DMS 273 treated with DMSO at 0.1 percent for 48 hours (cell line): ENCODE measurements around the gene ROS1.

ENCODE experiments used
- DNase-seq: peaks from one replicate; lab custom pipeline; 2025; lab: John Stamatoyannopoulos, UW

The ROS1 gene

DNA sequence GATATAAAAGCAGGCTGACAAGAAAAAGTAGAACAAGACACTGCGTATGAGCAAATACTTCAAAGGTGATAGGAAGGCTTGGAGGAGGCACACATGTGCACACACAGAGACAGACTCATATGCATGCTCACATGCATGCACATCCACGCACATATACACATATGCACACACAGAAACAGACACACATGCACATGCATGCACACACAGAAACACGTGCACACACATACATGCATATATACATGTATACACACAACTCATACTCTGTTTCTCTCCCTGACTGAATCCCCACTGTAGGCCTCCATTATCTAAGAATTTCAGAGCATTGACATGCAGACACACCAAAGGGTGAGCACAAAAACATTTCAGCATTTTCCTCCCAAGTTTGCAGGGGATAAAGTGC is 116.7 kb downstream of the ROS1 start:
- DNase-seq = no peak

DNA sequence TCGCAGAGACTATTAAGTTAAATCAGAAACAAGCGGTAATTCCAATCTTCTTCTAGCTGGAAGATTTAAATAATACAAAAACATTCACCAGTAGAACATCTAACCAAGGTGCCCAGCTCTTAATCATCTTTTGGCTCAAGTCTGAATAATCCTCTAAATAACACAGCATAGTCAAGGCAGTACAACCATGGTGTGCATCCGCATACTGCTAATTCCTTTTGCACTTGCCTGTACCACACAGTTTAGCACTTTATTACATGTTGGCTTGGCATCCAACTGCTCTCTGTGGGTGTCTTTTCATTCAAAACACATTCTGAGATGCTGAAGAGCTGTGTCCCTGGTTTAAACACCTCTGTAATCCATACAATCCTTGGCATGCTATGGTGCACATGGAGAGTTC is 118.1 kb downstream of the ROS1 start:
- no peak for DNase-seq

- DNase-seq = no peak
These were observed 119.4 kb downstream of the ROS1 start for GRCh38 chr6:117306227-117306790.

- no peak for DNase-seq
These were observed 121.3 kb downstream of the ROS1 start for GRCh38 chr6:117304446-117304845.

- DNase-seq = no peak
These were observed 122.4 kb downstream of the ROS1 start for GRCh38 chr6:117303323-117303722.

DNA sequence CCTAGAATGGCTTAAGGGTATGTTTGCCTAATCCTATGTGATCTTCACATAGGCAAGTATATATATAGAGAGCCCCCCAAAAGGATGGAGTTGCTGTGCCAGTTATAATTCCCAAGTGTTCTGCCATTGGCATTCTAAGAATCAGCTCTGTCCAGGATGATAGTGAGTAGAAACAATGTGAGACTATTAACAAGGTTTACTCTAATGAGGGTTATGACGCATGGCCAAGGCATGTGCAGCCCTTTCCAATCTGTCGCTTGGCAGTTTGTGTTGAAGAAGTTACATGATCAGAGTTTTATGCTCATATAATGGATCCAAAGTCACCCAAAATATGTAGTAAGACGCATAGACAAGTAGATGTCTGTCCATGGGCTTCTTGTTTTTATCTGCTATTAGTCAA is 126.8 kb downstream of the ROS1 start:
- no peak for DNase-seq

GRCh38 chr6:117290173-117290846 is 135.4 kb downstream of the ROS1 start:
- DNase-seq = no peak

- no peak for DNase-seq
These were observed 137.5 kb downstream of the ROS1 start for GRCh38 chr6:117288083-117288715.

DNA sequence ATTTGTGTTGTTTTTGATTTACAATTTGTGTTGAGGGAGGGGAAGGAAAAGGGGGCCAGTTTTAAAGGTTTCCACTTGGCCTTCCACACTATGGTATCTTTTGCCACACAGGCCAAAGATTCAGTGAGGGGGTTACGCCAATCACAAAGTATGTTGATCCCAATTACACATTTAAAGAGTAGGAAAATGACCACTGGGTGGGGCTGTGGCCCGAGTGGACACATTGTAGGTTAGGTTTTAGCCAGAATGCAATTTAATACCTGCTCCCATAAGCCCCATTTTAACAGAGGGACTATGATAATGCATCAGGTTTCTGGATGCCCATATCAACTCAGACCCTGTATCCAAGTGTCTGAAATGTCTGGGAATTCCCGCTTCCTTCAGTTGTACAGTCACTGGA is 144.8 kb downstream of the ROS1 start:
- DNase-seq = no peak

DNA sequence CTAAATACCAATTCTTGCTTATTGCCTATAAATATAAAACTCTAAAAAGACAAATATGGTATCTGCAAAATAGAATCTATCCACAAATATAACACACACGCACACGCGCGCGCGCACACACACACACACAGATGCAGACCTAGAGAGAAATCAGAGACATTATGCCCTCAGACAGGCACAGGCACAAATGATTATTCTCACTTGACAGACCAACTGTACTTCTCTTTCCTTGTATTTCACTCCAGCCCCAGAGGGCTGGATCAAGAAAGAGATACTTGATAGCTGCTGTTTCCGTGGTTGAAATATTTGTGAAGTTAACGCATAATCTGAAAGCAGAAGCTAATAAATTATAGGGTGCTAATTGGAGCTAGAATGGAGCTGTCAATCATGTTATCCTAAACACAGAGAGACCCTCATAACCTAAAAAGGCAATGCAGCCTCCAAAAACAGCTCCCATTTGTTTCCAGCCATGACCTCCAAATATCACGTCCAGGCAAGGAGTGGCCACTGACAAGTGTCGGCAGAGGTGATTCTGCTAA is 148.9 kb downstream of the ROS1 start:
- no peak for DNase-seq

- no peak for DNase-seq
These were observed 150.0 kb downstream of the ROS1 start for GRCh38 chr6:117275711-117276110.

GRCh38 chr6:117275205-117275604 is 150.5 kb downstream of the ROS1 start:
- no peak for DNase-seq

GRCh38 chr6:117272891-117273290 is 152.9 kb downstream of the ROS1 start:
- DNase-seq = no peak

DNA sequence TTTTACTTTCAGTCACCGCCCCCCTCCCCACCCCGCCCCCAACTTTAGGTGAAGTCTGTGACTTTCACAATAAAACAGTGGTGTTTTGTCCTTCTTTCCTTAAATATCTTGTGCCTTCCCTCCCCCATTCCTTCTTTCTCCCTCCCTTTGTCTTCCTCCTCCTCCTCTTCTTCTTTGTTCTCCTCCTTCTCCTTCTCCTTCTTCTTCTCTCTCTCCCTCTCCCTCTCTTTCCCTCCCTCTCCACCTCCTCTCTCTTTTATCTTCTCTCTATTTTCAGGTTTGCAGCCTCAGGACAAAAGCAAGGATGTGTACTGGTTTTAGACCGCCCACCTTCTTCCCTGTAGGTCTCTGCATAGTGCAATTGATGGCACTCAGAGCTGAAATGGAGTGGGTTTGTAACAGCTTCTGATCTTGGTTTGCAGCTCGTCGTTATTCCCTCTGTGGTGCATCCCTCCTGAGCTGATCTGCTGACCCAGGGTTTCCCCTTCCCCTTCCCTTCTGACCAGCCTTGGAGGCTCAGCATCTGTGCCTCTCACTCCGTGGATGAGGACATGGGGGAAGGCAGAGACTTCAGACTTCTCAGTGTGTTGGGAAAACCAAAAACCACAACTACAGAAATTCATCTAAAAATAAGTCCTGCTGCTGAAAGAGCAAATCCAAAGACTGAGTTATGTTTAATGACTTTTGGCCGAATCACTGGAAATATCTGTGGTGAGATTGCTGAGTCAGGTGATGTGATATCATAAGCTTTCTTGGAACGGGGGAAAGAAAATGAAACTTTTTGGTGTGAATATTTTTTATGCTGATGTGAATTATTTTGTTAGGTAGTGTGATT is 153.5 kb downstream of the ROS1 start:
- DNase-seq = no peak

- DNase-seq = no peak
These were observed 154.8 kb downstream of the ROS1 start for GRCh38 chr6:117270843-117271507.

GRCh38 chr6:117270055-117270842 is 155.5 kb downstream of the ROS1 start:
- DNase-seq = no peak

GRCh38 chr6:117269638-117270054 is 156.1 kb downstream of the ROS1 start:
- DNase-seq = no peak

DNA sequence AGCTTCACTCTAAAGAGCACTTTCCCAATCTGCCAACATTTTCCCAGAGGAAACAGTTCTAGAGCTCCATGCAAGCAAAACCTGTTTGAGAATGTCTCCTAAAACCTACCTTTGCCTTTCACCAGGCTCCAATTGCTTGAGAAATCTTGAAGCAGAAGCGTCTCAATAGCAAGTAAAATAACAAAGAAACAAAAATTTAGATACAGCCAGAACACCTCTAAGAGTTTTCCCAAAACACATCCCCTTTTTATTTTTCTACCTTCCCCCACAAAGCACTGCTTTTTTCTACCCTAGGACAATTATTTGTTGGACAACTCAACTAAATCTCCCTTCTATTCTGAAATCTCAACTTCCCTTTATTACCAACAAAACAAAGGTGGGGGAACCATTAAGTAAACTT is 156.8 kb downstream of the ROS1 start:
- DNase-seq = no peak

DNA sequence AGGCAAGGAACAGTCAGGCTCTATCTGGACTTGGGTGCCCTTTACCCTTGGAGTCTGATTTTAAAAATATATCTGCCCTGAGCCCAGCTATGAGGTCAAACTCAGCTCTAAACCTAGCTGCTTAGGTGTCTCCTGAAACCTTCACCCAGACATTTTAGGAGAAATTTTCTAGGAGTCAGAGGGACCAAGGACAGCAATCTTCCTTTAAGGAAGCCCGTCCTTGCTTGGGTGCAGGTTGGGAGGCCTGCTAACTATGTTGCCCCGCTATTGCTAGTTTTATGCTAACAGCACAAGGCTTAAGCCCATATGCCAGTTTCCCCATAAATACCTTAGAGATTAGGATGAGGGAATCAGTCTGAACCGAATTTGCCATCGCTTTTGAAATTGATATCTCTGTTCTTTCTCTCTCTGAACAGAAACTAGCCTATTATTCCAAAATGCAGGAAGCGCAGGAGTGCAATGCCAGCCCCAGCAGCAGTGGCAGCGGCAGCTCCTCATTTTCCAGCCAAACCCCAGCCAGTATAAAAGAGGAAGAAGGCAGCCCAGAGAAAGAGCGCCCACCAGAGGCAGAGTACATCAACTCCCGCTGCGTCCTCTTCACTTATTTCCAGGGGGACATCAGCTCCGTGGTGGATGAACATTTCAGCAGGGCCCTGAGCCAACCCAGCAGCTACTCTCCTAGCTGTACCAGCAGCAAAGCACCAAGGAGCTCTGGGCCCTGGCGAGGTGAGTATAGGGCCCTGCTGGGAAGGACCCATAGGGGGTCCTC is 157.8 kb downstream of the ROS1 start:
- no peak for DNase-seq

DNA sequence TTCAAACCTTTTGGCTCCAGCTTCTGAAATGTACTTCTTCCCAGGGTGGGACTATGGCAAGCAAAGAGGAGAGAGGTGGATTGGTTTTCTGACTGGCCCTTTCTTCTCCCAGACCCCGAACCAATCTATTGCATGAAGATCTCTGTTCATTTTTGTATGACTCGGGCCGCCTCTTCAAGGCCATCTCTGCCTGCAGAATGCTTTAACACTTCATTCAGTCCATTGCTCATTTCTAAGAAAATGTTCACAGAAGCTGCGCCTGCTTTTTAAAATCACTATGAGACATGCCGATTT is 158.7 kb downstream of the ROS1 start:
- no peak for DNase-seq
